ENCODE data around the gene WDR45.
A peak's percentile ranks its signal among the peaks of the same experiment; 100 is the strongest.

WDR45 gene

DNA sequence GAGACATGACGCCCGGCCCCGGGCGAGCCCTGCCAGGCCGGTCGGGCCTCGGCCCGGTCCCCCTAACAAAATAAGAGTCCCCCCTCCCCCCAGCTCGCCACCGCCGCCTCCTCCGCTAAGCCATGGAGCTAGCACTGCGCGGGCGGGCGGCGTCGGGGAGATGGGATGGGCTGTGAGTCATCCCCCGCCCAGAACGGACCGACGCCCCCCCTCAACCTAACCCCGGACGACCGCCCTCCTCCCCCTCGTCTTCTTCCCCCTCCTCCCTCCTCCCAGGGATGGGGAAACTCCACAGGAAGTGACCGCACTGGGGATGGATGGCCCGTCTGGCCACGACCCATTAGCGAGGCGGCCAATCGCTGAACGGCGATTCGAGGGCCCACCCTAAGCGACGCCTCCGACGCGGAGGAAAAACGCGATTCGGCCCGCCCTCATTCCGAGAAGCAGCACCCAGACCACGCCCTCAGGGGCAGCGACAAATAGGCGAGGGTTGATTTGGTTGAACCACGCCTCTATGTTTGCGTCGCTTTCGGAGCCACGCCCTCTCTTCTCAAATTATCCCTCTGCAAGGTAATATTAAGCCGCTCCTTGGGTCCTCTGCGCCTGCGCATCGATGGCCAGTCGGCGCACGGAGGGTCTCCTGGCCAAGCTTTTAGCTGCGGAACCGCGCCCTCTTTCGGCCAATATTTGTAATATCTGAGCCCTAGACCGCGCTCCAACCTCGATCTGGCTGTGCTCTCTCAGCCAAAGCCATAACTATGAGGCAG lies 36.3 kb downstream of the WDR45 start, which contains the start of gene TFE3:
TSS of gene TFE3 (minus strand) at position 138 of the 767 bp plus-strand sequence. CDS start at position 7, 131 bp downstream.
- peak within 1 kb of the TSS; percentile 77 to 94 for H3K4me3 ChIP-seq (ENCODE audit: low read length in 2 of 2)
- peak within 1 kb of the TSS; percentile 97 for H3K27ac ChIP-seq (ENCODE audit: low read length)
- peak within 1 kb of the TSS; percentile 97 to 99 for H3K9ac ChIP-seq (ENCODE audit: low read length in 2 of 2)
- H3K9me3 ChIP-seq (ENCODE audit: control insufficient read depth in 2 of 2, low read length in 2 of 2): no peaks in the 10 kb centered on the region
- H3K27me3 ChIP-seq (ENCODE audit: control insufficient read depth in 1 of 2, insufficient read depth in 2 of 2, low read length in 2 of 2): no peaks in the 10 kb centered on the region
- peaks cover 22% of the 10 kb centered on the region for H3K4me1 ChIP-seq (ENCODE audit: control insufficient read depth, insufficient read depth, low read length)
- H3K36me3 ChIP-seq (ENCODE audit: control insufficient read depth in 2 of 2, insufficient read depth in 2 of 2, low read length in 2 of 2): peaks cover 4% of the 10 kb centered on the region in 2 donors

DNA sequence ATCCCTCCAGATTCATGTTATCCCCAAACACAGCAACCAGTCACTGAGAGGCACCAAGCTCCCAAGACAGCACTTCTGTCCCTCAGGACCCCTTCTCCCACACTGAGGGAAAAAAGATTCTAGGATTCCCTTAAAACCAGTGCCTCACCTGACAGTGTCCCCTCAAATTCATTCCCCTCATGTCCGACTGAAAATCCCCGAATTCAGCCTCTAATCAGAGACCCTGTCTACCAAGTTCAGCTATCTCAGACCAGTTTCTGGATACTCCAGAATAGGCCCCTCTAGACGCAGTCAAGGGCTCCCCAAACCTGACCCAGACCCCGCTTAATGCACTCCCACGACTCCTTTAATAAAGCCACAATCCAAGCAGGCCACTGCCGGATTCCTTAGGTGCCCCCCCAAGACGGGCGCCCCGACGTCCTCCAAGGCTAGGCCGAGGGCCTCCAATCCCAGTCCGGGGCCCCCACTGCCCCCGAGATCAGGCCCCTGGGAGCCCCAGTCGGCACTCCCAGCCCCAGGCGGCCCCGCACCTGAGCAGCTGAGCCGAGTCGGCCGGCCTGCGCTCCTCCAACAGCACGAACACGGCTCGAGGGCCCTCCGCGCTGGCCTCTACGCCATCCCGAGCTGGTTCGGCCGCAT lies 37.0 kb downstream of the WDR45 start:
- peaks cover 22% of the 10 kb centered on the region for H3K4me1 ChIP-seq (ENCODE audit: control insufficient read depth, insufficient read depth, low read length)
- H3K9me3 ChIP-seq (ENCODE audit: control insufficient read depth in 2 of 2, low read length in 2 of 2): no peaks in the 10 kb centered on the region
- peaks cover 8 to 11% of the 10 kb centered on the region in 2 donors for H3K36me3 ChIP-seq (ENCODE audit: control insufficient read depth in 2 of 2, insufficient read depth in 2 of 2, low read length in 2 of 2)
- H3K4me3 ChIP-seq (ENCODE audit: low read length in 2 of 2): peak overlapping the region; percentile 77 to 94
- H3K27ac ChIP-seq (ENCODE audit: low read length): peak overlapping the region; percentile 97
- peaks cover 0 to 3% of the 10 kb centered on the region in 2 donors for H3K27me3 ChIP-seq (ENCODE audit: control insufficient read depth in 1 of 2, insufficient read depth in 2 of 2, low read length in 2 of 2)
- peak overlapping the region; percentile 97 to 99 for H3K9ac ChIP-seq (ENCODE audit: low read length in 2 of 2)

DNA sequence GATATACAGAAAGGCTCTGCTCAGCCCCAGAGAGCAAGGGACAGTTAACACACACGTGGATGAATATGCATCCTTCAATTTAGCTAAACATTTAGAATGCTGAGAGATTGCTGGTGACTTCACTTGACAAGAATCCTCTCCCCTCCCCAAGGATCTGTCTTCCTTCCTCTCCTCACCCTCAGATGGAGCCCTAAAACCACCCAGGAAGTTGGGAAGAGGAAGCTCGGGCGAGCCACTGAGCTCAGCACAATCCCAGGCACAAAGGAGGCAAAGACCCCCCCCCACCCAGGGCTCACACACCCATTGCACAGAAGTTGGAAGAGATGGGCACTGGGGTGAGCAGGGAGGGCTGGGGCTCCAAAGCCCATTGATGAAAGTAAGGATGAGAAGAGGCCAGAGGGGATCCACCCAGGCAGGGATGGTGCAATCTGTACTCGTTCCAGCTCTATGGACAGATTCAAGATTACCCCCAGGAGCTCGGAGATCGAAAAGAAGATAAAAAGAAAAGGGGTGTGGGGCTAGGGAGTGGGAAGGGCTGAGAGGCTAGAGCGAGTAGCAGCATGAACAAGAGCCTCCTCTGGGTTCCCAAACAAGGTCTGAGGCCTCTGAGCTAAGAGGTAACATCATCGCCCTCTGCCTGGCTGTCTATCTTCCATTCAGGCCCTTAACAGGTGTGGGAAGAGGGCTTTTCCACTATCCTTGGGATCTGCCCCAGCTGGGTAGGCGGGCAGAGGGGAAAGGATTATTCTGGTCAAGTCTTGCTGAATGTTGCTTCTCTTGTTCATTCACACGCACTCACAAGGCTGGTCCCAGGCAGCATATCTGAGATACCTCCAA lies 37.7 kb downstream of the WDR45 start:
- Histone ChIP-seq H3K27me3 (ENCODE audit: control insufficient read depth in 1 of 2, insufficient read depth in 2 of 2, low read length in 2 of 2) (peaks cover 0 to 4% of the 10 kb centered on the region in 2 donors), H3K36me3 (ENCODE audit: control insufficient read depth in 2 of 2, insufficient read depth in 2 of 2, low read length in 2 of 2) (peaks cover 11 to 16% of the 10 kb centered on the region in 2 donors), H3K4me3 (ENCODE audit: low read length in 2 of 2) (peak overlapping the region; percentile 77 to 94)

DNA sequence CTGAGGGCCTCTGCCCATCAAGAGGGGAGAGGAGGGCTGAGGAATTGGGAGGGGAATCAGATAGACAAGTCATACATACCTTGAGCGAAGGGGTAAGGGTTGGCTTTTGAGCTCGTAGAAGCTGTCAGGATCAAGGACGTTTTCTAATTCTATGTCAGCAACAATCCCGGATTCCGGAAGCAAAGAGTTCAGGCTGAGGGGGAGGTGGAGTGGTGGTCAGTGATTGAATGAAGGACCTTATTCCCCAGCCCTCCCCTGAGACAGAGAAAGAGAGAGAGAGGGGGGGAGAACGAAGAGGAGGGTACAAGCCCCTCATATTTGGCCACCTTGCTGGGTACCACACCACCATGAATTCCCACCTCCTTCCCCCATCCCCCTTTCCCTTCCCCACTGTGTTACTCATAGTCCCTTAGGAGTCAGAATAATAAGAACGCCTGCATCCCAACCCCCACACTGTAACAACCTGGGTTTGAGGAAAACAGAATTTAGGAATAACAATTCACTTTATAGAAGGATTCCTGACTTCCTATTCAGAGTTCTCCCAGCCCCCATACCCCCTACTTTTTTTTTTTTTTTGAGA lies 39.2 kb downstream of the WDR45 start:
- Histone ChIP-seq H3K4me3 (ENCODE audit: low read length in 2 of 2) (peak overlapping the region; percentile 16 to 49), H3K4me1 (ENCODE audit: control insufficient read depth, insufficient read depth, low read length) (peaks cover 22% of the 10 kb centered on the region), H3K9ac (ENCODE audit: low read length in 2 of 2) (peak overlapping the region; percentile 21 to 99), H3K27ac (ENCODE audit: low read length) (peak overlapping the region; percentile 70), H3K27me3 (ENCODE audit: control insufficient read depth in 1 of 2, insufficient read depth in 2 of 2, low read length in 2 of 2) (peaks cover 0 to 4% of the 10 kb centered on the region in 2 donors), H3K9me3 (ENCODE audit: control insufficient read depth in 2 of 2, low read length in 2 of 2) (no peaks in the 10 kb centered on the region), H3K36me3 (ENCODE audit: control insufficient read depth in 2 of 2, insufficient read depth in 2 of 2, low read length in 2 of 2) (peaks cover 11 to 19% of the 10 kb centered on the region in 2 donors)

More for the DNA sequence above, 37.7 kb downstream of the WDR45 start:
- no peaks in the 10 kb centered on the region for H3K9me3 ChIP-seq (ENCODE audit: control insufficient read depth in 2 of 2, low read length in 2 of 2)
- peak overlapping the region; percentile 97 to 99 for H3K9ac ChIP-seq (ENCODE audit: low read length in 2 of 2)
- peaks cover 22% of the 10 kb centered on the region for H3K4me1 ChIP-seq (ENCODE audit: control insufficient read depth, insufficient read depth, low read length)
- peak overlapping the region; percentile 97 for H3K27ac ChIP-seq (ENCODE audit: low read length)

DNA sequence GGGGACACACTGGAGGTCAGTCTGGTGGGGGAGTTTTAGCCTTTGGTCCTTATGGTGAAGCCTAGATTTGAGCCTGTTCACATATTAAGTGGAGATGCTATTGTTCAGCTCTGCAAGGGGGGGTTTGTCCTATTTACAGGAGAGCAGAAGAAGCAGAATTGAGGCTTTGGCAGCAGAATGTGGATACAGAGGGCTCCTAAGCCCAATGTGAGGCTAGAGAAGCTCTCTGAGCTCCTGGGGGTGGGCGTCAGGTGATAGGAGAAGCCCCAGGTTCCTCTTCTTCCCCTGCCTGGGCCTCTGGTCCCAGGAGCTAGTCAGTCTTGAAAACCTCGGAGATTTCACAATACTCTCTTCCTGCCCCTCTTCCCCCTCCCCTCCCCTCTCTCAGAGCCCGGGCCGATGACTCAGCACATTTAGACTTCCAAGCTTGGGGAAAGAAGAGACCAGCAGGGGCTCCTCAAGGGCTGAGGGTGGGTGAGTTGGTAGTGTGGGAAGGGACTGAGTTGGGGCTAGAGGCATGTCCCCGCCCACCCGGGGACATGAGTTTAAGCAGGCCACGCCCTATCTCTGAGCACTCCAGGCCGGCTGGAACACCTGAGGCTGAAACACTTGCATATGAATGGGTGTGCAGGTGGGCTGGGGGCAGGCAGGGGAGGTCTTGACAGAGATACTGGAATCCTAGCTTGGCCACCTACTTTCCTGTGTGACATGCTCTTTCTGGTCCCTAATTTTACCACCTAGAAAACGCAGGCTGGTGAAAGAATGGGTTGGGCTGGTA lies 39.9 kb downstream of the WDR45 start:
- peak overlapping the region; percentile 70 for H3K27ac ChIP-seq (ENCODE audit: low read length)
- H3K4me3 ChIP-seq (ENCODE audit: low read length in 2 of 2): peak overlapping the region; percentile 35 to 49

DNA sequence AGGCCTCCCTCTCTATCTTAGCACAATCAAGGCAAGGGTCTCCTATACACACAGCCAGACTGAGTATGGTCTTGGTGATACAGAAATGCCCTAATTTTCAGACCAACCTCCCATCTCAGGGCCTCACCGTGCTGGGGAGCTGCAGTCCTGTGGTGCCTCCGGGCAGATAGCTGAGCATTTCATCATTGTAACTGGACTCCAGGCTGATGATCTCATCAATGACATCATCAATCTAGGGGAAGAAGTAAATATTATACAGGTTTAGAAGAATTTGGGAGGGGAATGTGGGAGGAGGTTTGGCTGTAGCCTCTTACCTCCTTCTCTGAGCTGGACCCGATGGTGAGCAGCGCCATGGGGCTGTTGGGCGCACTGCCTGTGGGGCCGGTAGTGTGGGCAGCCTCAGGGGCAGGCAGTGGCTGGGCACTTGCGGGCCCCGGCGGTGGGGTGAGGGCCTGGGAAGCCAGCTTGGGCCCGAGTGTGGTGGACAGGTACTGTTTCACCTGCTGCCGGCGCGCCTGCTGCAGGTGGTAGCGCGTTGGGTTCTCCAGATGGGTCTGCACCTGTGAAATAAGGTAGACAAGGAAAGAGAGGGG lies 41.7 kb downstream of the WDR45 start:
- no peaks in the 10 kb centered on the region for H3K9me3 ChIP-seq (ENCODE audit: control insufficient read depth in 2 of 2, low read length in 2 of 2)
- peaks cover 30% of the 10 kb centered on the region for H3K4me1 ChIP-seq (ENCODE audit: control insufficient read depth, insufficient read depth, low read length)
- peaks cover 0 to 4% of the 10 kb centered on the region in 2 donors for H3K27me3 ChIP-seq (ENCODE audit: control insufficient read depth in 1 of 2, insufficient read depth in 2 of 2, low read length in 2 of 2)
- no peak overlapping the region for H3K4me3 ChIP-seq (ENCODE audit: low read length in 2 of 2)
- no peak overlapping the region for H3K9ac ChIP-seq (ENCODE audit: low read length in 2 of 2)
- peaks cover 21 to 32% of the 10 kb centered on the region in 2 donors for H3K36me3 ChIP-seq (ENCODE audit: control insufficient read depth in 2 of 2, insufficient read depth in 2 of 2, low read length in 2 of 2)
- no peak overlapping the region for H3K27ac ChIP-seq (ENCODE audit: low read length)

More for the DNA sequence above, 39.9 kb downstream of the WDR45 start:
- H3K9me3 ChIP-seq (ENCODE audit: control insufficient read depth in 2 of 2, low read length in 2 of 2): no peaks in the 10 kb centered on the region
- peaks cover 11 to 19% of the 10 kb centered on the region in 2 donors for H3K36me3 ChIP-seq (ENCODE audit: control insufficient read depth in 2 of 2, insufficient read depth in 2 of 2, low read length in 2 of 2)
- H3K4me1 ChIP-seq (ENCODE audit: control insufficient read depth, insufficient read depth, low read length): peaks cover 22% of the 10 kb centered on the region
- peak overlapping the region; percentile 64 to 99 for H3K9ac ChIP-seq (ENCODE audit: low read length in 2 of 2)
- H3K27me3 ChIP-seq (ENCODE audit: control insufficient read depth in 1 of 2, insufficient read depth in 2 of 2, low read length in 2 of 2): peaks cover 0 to 4% of the 10 kb centered on the region in 2 donors

DNA sequence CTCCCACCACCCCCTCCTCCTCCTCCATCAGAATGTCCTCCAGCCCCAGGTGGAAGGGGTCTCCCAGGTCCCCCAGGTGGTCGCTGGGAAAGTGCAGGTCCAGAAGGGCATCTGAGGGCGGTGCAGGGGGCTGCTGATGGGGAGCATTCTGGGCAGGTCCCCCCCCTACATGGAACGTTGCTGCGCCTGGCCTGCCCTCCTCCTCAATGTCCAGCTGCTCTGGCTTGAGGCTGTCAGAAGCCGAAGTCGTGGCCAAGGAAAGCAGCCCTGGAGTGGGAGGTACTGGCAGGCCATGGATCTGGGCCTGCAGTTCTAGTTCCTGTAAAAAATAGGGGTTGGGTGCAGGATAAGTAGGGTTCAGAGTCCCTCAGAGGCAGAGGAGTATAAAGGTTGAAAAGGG lies 49.4 kb downstream of the WDR45 start:
- Histone ChIP-seq H3K4me3 (ENCODE audit: low read length in 2 of 2) (no peak overlapping the region), H3K27me3 (ENCODE audit: control insufficient read depth in 1 of 2, insufficient read depth in 2 of 2, low read length in 2 of 2) (no peaks in the 10 kb centered on the region), H3K9ac (ENCODE audit: low read length in 2 of 2) (no peak overlapping the region), H3K27ac (ENCODE audit: low read length) (no peak overlapping the region), H3K36me3 (ENCODE audit: control insufficient read depth in 2 of 2, insufficient read depth in 2 of 2, low read length in 2 of 2) (peaks cover 15 to 22% of the 10 kb centered on the region in 2 donors), H3K4me1 (ENCODE audit: control insufficient read depth, insufficient read depth, low read length) (peaks cover 10% of the 10 kb centered on the region), H3K9me3 (ENCODE audit: control insufficient read depth in 2 of 2, low read length in 2 of 2) (no peaks in the 10 kb centered on the region)

DNA sequence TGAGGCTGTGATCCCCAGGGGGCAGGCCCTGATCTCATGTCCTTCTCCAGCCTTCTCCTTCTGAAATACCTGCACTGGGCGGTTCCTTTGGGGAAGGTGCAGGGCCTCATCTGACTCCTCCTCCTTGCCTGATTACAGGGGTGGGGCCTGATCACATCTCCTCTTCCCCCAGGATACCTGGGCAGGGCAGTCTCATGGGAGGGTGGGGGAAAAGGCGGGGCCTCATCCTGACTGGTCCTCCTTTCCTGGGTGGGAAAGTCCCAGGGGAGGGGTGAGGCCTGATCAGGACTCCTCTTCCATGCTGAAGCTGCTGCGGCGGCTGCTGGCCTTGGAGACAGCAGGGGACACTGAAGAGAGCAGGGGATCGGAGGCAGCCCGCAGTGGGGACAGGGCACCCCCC lies 49.8 kb downstream of the WDR45 start:
- no peak overlapping the region for H3K9ac ChIP-seq (ENCODE audit: low read length in 2 of 2)
- H3K27me3 ChIP-seq (ENCODE audit: control insufficient read depth in 1 of 2, insufficient read depth in 2 of 2, low read length in 2 of 2): no peaks in the 10 kb centered on the region
- H3K36me3 ChIP-seq (ENCODE audit: control insufficient read depth in 2 of 2, insufficient read depth in 2 of 2, low read length in 2 of 2): peaks cover 15 to 22% of the 10 kb centered on the region in 2 donors
- H3K27ac ChIP-seq (ENCODE audit: low read length): no peak overlapping the region
- peaks cover 10% of the 10 kb centered on the region for H3K4me1 ChIP-seq (ENCODE audit: control insufficient read depth, insufficient read depth, low read length)
- H3K4me3 ChIP-seq (ENCODE audit: low read length in 2 of 2): no peak overlapping the region
- H3K9me3 ChIP-seq (ENCODE audit: control insufficient read depth in 2 of 2, low read length in 2 of 2): no peaks in the 10 kb centered on the region
